Kidney epithelial cell (primary cell): ENCODE measurements around the gene LSM5. TPM values are rescaled to one million over a fixed set of nuclear protein-coding genes. Genes with fewer than 3 reads are reported as not detected.

Source experiments
- DNase-seq: peaks from one replicate; pipeline ENCODE4 v3.0.0-alpha.2; 2010; ENCODE audit warnings: low read depth
- H3K27me3 ChIP-seq: 2 replicates; pipeline ENCODE4 v1.6.0; 2011; ENCODE audit warnings: low read length; ENCODE audit not compliant: control insufficient read depth, insufficient read depth
- H3K36me3 ChIP-seq: 2 replicates; pipeline ENCODE4 v1.5.1; 2011; ENCODE audit warnings: low read length; ENCODE audit not compliant: control insufficient read depth, insufficient read depth
- H3K4me3 ChIP-seq: 2 replicates; pipeline ENCODE4 v1.5.1; 2011; ENCODE audit warnings: low read depth, mild to moderate bottlenecking, control low read depth, low read length
- total RNA-seq: library from RNA; depleted of rRNA; stranded (reverse); fragments of >200 nt; gene quantifications from 2 replicates; pipeline ENCODE4 v1.2.3, GENCODE V29; 2015
- TF ChIP-seq, protein P1 (sequence below): IDR thresholded peaks from 2 replicates; pipeline ENCODE4 v1.5.1; 2011; ENCODE audit warnings: mild to moderate bottlenecking, moderate library complexity, low read length, control low read depth, inconsistent platforms; ENCODE audit not compliant: insufficient read depth, poor library complexity, severe bottlenecking

LSM5 gene
- total RNA-seq, 1 donor from 2014 or later: 10.0 TPM

DNA sequence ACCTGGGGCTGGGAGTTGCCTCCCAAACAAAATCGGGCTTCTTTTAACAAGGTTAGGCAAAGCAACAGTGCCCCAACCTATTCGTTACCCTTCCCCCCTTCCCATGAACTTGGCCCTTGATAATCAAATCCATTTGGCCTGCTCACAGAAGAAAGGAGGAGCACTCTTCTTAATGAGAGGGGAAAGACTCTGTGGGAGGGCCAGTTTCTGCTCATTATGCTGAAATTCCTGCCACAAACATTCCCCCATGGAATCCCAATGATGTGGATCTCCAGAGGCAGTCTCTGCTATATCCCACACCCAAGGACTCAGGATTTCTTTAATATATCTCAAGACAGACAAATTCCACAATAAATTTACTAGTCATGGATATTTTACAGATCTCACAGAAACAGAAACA, 43.0 kb downstream of the LSM5 start:
- DNase-seq: no peak
- TF ChIP-seq, protein P1, sequence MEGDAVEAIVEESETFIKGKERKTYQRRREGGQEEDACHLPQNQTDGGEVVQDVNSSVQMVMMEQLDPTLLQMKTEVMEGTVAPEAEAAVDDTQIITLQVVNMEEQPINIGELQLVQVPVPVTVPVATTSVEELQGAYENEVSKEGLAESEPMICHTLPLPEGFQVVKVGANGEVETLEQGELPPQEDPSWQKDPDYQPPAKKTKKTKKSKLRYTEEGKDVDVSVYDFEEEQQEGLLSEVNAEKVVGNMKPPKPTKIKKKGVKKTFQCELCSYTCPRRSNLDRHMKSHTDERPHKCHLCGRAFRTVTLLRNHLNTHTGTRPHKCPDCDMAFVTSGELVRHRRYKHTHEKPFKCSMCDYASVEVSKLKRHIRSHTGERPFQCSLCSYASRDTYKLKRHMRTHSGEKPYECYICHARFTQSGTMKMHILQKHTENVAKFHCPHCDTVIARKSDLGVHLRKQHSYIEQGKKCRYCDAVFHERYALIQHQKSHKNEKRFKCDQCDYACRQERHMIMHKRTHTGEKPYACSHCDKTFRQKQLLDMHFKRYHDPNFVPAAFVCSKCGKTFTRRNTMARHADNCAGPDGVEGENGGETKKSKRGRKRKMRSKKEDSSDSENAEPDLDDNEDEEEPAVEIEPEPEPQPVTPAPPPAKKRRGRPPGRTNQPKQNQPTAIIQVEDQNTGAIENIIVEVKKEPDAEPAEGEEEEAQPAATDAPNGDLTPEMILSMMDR: no peak
- Histone ChIP-seq H3K36me3 (no peaks in the 10 kb centered on the region), H3K4me3 (no peak overlapping the region), H3K27me3 (no peaks in the 10 kb centered on the region)

DNA sequence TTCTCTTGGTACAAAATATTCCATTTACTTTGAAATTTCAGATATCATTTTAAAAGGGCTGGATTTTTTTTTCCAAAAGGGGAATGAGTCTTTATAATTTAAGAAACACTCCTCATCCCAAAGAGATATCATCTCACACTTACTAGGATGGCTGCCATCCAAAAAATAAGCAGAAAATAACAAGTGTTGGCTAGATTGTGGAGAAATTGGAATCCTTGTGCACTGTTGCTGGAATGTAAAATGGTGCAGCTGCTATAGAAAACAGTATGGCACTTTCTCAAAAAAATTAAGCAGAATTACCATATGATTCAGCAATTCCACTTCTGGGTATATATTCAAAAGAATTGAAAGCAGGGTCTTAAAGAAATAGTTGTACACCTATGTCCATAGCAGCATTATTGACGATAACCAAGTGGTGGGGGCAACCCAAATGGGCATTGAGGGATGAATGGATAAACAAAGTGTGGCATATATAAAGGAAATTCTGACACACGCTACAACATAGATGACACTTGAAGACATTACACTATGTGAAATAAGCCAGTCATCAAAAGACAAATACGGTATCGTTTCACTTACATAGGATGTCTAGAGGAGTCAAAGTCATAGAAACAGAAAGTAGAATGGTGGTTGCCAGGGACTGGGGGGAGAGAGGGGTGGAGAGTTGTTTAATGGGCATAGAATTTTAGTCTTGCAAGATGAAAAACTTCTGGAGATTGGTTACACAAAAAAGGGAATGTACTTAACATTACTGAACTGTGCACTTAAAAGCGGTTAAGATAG, 53.8 kb downstream of the LSM5 start:
- TF ChIP-seq, protein P1: no peak
- Histone ChIP-seq H3K36me3 (no peaks in the 10 kb centered on the region), H3K4me3 (no peak overlapping the region), H3K27me3 (no peaks in the 10 kb centered on the region)
- no peak for DNase-seq

Other genes with a start within 250 kb of the LSM5 start
- gene AVL9, start 5.1 kb upstream of the LSM5 start, total RNA-seq: 50.6 and 64.1 TPM in 2 replicates